ENCODE data around the gene BACH1.

Gene BACH1

GRCh38 chr21:29379517-29380054 is 80.9 kb downstream of the BACH1 start:
- no peak for DNase-seq (ENCODE audit: low spot score)

- DNase-seq (ENCODE audit: low spot score): no peak
Observed at GRCh38 chr21:29382030-29382654, 83.4 kb downstream of the BACH1 start.

GRCh38 chr21:29384683-29385359 is 86.1 kb downstream of the BACH1 start:
- DNase-seq (ENCODE audit: low spot score): no peak

GRCh38 chr21:29385934-29386520 is 87.3 kb downstream of the BACH1 start:
- no peak for DNase-seq (ENCODE audit: low spot score)

GRCh38 chr21:29386803-29387202 is 88.1 kb downstream of the BACH1 start:
- no peak for DNase-seq (ENCODE audit: low spot score)

GRCh38 chr21:29387598-29387997 is 88.9 kb downstream of the BACH1 start:
- no peak for DNase-seq (ENCODE audit: low spot score)

GRCh38 chr21:29389136-29389535 is 90.4 kb downstream of the BACH1 start:
- DNase-seq (ENCODE audit: low spot score): no peak

- no peak for DNase-seq (ENCODE audit: low spot score)
Observed at GRCh38 chr21:29390778-29391177, 92.1 kb downstream of the BACH1 start.

- no peak for DNase-seq (ENCODE audit: low spot score)
Observed at GRCh38 chr21:29394051-29394450, 95.3 kb downstream of the BACH1 start.
